Coronary artery (tissue), 2 donors: ENCODE results near the gene C12orf42.
A peak's percentile ranks its signal among the peaks of the same experiment; 100 is the strongest.

Experiments
- DNase-seq: peaks from one replicate; pipeline ENCODE4 v3.0.0-alpha.2; 2017; ENCODE audit warnings: low spot score
- H3K27ac ChIP-seq, 2 donors: fragments of 200-600 bp; sonication (generic); one replicate each; pipeline ENCODE4 v1.5.1; 2016 to 2019
- H3K4me3 ChIP-seq: fragments of 200-600 bp; sonication (generic); 2 replicates; pipeline ENCODE4 v1.5.1; 2016; ENCODE audit warnings: mild to moderate bottlenecking, moderate library complexity
- CTCF ChIP-seq: fragments of 200-600 bp; sonication (generic); IDR thresholded peaks from one replicate; pipeline ENCODE4 v1.5.1; 2019; ENCODE audit warnings: antibody characterized with exemption

Gene C12orf42

GRCh38 chr12:103499571-103499970 lies 3.8 kb upstream of the C12orf42 start:
- no peak for TF ChIP-seq CTCF
- no peak for DNase-seq
- Histone ChIP-seq H3K4me3 (no peak overlapping the region), H3K27ac (no peak overlapping the region)

- no peak for DNase-seq
- no peak overlapping the region for H3K4me3 ChIP-seq
- H3K27ac ChIP-seq = no peak overlapping the region
- no peak for TF ChIP-seq CTCF
Observed at GRCh38 chr12:103498990-103499389, 3.2 kb upstream of the C12orf42 start.

GRCh38 chr12:103494734-103495468 lies 867 bp downstream of the C12orf42 start:
- H3K27ac ChIP-seq = no peak overlapping the region
- peak overlapping the region; percentile 74 for H3K4me3 ChIP-seq
- no peak for TF ChIP-seq CTCF
- DNase-seq = no peak

- H3K27ac ChIP-seq = no peak overlapping the region
- no peak overlapping the region for H3K4me3 ChIP-seq
- no peak for TF ChIP-seq CTCF
- DNase-seq = no peak
Observed at GRCh38 chr12:103494051-103494733, 1.6 kb downstream of the C12orf42 start.

- no peak overlapping the region for H3K27ac ChIP-seq
- H3K4me3 ChIP-seq = no peak overlapping the region
- DNase-seq = no peak
- TF ChIP-seq CTCF = no peak
Observed at GRCh38 chr12:103493199-103493598, 2.6 kb downstream of the C12orf42 start.

- TF ChIP-seq CTCF = no peak
- Histone ChIP-seq H3K4me3 (no peak overlapping the region), H3K27ac (no peak overlapping the region)
- DNase-seq = no peak
Observed at GRCh38 chr12:103482365-103482764, 13.4 kb downstream of the C12orf42 start.

GRCh38 chr12:103475073-103475472 lies 20.7 kb downstream of the C12orf42 start:
- H3K27ac ChIP-seq = no peak overlapping the region
- H3K4me3 ChIP-seq = no peak overlapping the region
- TF ChIP-seq CTCF = no peak
- no peak for DNase-seq
